Measurements from ENCODE around the gene PDZD2. TPM values are rescaled to one million over a fixed set of nuclear protein-coding genes. Genes with fewer than 3 reads are reported as not detected.

Gene PDZD2
- total RNA-seq, 2 donors from 2014 or later = 6.6 to 14.6 TPM

- Mint-ChIP-seq H3K9me3 (no peaks in the 10 kb centered on the region), H3K27ac (no peak overlapping the region), H3K4me1 (no peaks in the 10 kb centered on the region), H3K4me3 (no peak overlapping the region), H3K27me3 (ENCODE audit: insufficient read depth) (no peaks in the 10 kb centered on the region), H3K36me3 (ENCODE audit: low read depth) (peaks cover 13% of the 10 kb centered on the region)
- peak; percentile 1 for DNase-seq
- H3K9ac ChIP-seq (ENCODE audit: extremely low read depth, low read length, poor library complexity, severe bottlenecking) = no peak overlapping the region
- H3K4me3 ChIP-seq (ENCODE audit: low read length) = no peak overlapping the region
- no peaks in the 10 kb centered on the region for H3K36me3 ChIP-seq (ENCODE audit: control insufficient read depth, insufficient read depth, low read length)
- no peaks in the 10 kb centered on the region for H3K27me3 ChIP-seq (ENCODE audit: control insufficient read depth, insufficient read depth, low read length, poor library complexity, severe bottlenecking)
- H3K4me1 ChIP-seq (ENCODE audit: control insufficient read depth, insufficient read depth, low read length) = no peaks in the 10 kb centered on the region
- 83 to 87% methylated on average over 3 to 4 of the region's 4 CpGs for WGBS, 2 experiments (ENCODE audit: insufficient coverage in 1 of 2, insufficient read length in 1 of 2)
- H3K9me3 ChIP-seq (ENCODE audit: control insufficient read depth, low read length) = no peaks in the 10 kb centered on the region
- no peak overlapping the region for H3K27ac ChIP-seq (ENCODE audit: low read depth, low read length)
- TF ChIP-seq CTCF (conservative IDR thresholded peaks at IDR 0.05) = no peak
Observed at GRCh38 chr5:32082701-32083100, 443.8 kb downstream of the PDZD2 start.

GRCh38 chr5:32083981-32084430 is 445.1 kb downstream of the PDZD2 start:
- no peak overlapping the region for H3K4me3 ChIP-seq (ENCODE audit: low read length)
- H3K27ac ChIP-seq (ENCODE audit: low read depth, low read length) = no peak overlapping the region
- no peak for DNase-seq
- Mint-ChIP-seq H3K9me3 (no peaks in the 10 kb centered on the region), H3K36me3 (ENCODE audit: low read depth) (peaks cover 15% of the 10 kb centered on the region), H3K27ac (peak overlapping the region; percentile 13), H3K27me3 (ENCODE audit: insufficient read depth) (no peaks in the 10 kb centered on the region), H3K4me1 (no peaks in the 10 kb centered on the region), H3K4me3 (no peak overlapping the region)
- no peak overlapping the region for H3K9ac ChIP-seq (ENCODE audit: extremely low read depth, low read length, poor library complexity, severe bottlenecking)
- no peaks in the 10 kb centered on the region for H3K4me1 ChIP-seq (ENCODE audit: control insufficient read depth, insufficient read depth, low read length)
- WGBS, 2 experiments (ENCODE audit: insufficient coverage in 1 of 2, insufficient read length in 1 of 2) = 92 to 100% methylated on average over 5 to 10 of the region's 10 CpGs
- H3K36me3 ChIP-seq (ENCODE audit: control insufficient read depth, insufficient read depth, low read length) = no peaks in the 10 kb centered on the region
- no peak for TF ChIP-seq CTCF (conservative IDR thresholded peaks at IDR 0.05)
- H3K27me3 ChIP-seq (ENCODE audit: control insufficient read depth, insufficient read depth, low read length, poor library complexity, severe bottlenecking) = no peaks in the 10 kb centered on the region
- H3K9me3 ChIP-seq (ENCODE audit: control insufficient read depth, low read length) = no peaks in the 10 kb centered on the region

DNA sequence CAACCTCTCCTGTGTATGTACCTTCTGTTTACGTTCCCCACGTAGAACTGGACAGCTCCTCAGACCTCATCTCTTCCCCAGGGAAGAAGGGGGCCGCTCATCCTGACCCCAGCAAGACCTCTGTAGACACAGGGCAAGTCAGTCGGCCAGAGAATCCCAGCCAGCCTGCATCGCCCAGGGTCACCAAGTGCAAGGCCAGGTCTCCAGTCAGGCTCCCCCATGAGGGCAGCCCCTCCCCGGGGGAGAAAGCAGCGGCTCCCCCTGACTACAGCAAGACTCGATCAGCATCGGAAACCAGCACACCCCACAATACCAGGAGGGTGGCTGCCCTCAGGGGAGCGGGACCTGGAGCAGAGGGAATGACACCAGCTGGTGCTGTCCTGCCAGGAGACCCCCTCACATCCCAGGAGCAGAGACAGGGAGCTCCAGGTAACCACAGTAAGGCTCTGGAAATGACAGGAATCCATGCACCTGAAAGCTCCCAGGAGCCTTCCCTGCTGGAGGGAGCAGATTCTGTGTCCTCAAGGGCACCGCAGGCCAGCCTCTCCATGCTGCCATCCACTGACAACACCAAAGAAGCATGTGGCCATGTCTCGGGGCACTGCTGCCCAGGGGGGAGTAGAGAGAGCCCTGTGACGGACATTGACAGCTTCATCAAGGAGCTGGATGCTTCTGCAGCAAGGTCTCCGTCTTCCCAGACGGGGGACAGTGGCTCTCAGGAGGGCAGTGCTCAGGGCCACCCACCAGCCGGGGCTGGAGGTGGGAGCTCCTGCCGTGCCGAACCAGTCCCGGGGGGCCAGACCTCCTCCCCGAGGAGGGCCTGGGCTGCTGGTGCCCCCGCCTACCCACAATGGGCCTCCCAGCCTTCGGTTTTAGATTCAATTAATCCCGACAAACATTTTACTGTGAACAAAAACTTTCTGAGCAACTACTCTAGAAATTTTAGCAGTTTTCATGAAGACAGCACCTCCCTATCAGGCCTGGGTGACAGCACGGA is 448.5 kb downstream of the PDZD2 start:
- Mint-ChIP-seq H3K27me3 (ENCODE audit: insufficient read depth) (no peaks in the 10 kb centered on the region), H3K9me3 (no peaks in the 10 kb centered on the region), H3K36me3 (ENCODE audit: low read depth) (peaks cover 14% of the 10 kb centered on the region), H3K4me3 (no peak overlapping the region), H3K4me1 (no peaks in the 10 kb centered on the region), H3K27ac (no peak overlapping the region)
- Histone ChIP-seq H3K4me1 (ENCODE audit: control insufficient read depth, insufficient read depth, low read length) (no peaks in the 10 kb centered on the region), H3K36me3 (ENCODE audit: control insufficient read depth, insufficient read depth, low read length) (no peaks in the 10 kb centered on the region), H3K27ac (ENCODE audit: low read depth, low read length) (no peak overlapping the region), H3K9ac (ENCODE audit: extremely low read depth, low read length, poor library complexity, severe bottlenecking) (no peak overlapping the region), H3K4me3 (ENCODE audit: low read length) (no peak overlapping the region), H3K9me3 (ENCODE audit: control insufficient read depth, low read length) (no peaks in the 10 kb centered on the region), H3K27me3 (ENCODE audit: control insufficient read depth, insufficient read depth, low read length, poor library complexity, severe bottlenecking) (no peaks in the 10 kb centered on the region)
- peak; percentile 41 for DNase-seq
- WGBS, 2 experiments (ENCODE audit: insufficient coverage in 1 of 2, insufficient read length in 1 of 2) = 92 to 94% methylated on average over 17 to 24 of the region's 24 CpGs
- no peak for TF ChIP-seq CTCF (conservative IDR thresholded peaks at IDR 0.05)
